HepG2 (cell line): ENCODE results near the gene NAPB. TPM values are rescaled to one million over a fixed set of nuclear protein-coding genes. Genes with fewer than 3 reads are reported as not detected.

ENCODE experiments used
- CBX2 ChIP-seq, 2 experiments: fragments of 200-600 bp in 1 of 2; sonication (generic); formaldehyde crosslinking in 1 of 2; IDR thresholded peaks; 2 replicates each; pipeline versions ENCODE4 v1.7.0 to v1.8.1; 2018 to 2022; ENCODE audit warnings: low read depth in 2 of 2, low read length in 1 of 2, mild to moderate bottlenecking in 1 of 2, missing genetic modification reagents in 1 of 2
- ELK4 ChIP-seq: sonication (generic); formaldehyde crosslinking; IDR thresholded peaks from 2 replicates; pipeline ENCODE4 v1.9.0; 2021; ENCODE audit warnings: missing genetic modification reagents, borderline replicate concordance
- FOXK1 ChIP-seq: sonication (generic); formaldehyde crosslinking; IDR thresholded peaks from 2 replicates; pipeline ENCODE4 v1.4.0; 2020; ENCODE audit warnings: low read depth, missing genetic modification reagents, borderline replicate concordance
- HNRNPLL ChIP-seq: fragments of 200-400 bp; formaldehyde crosslinking; IDR thresholded peaks from 2 replicates; pipeline ENCODE4 v1.6.1; 2017; ENCODE audit warnings: mild to moderate bottlenecking, low read depth, low read length; ENCODE audit not compliant: poor library complexity, severe bottlenecking
- MEIS2 ChIP-seq: sonication (generic); formaldehyde crosslinking; IDR thresholded peaks from 2 replicates; pipeline ENCODE4 v1.9.0; 2021; ENCODE audit warnings: mild to moderate bottlenecking, missing genetic modification reagents
- PITX1 ChIP-seq: sonication (generic); formaldehyde crosslinking; IDR thresholded peaks from 2 replicates; pipeline ENCODE4 v1.5.1; 2020; ENCODE audit warnings: mild to moderate bottlenecking, missing genetic modification reagents
- RARA ChIP-seq: IDR thresholded peaks from 2 replicates; pipeline ENCODE4 v1.6.1; 2016; ENCODE audit warnings: missing genetic modification reagents, missing compliant biosample characterization
- RBAK ChIP-seq: sonication (generic); formaldehyde crosslinking; IDR thresholded peaks from 2 replicates; pipeline ENCODE4 v1.5.1; 2020; ENCODE audit warnings: mild to moderate bottlenecking, missing genetic modification reagents
- SAFB2 ChIP-seq: sonication (generic); formaldehyde crosslinking; IDR thresholded peaks from 2 replicates; pipeline ENCODE4 v1.5.1; 2020; ENCODE audit warnings: missing genetic modification reagents, low read depth, mild to moderate bottlenecking, borderline replicate concordance
- SATB2 ChIP-seq: sonication (generic); formaldehyde crosslinking; IDR thresholded peaks from 2 replicates; pipeline ENCODE4 v1.5.0; 2020; ENCODE audit warnings: missing genetic modification reagents
- SP4 ChIP-seq: sonication (generic); formaldehyde crosslinking; IDR thresholded peaks from 2 replicates; pipeline ENCODE4 v1.8.1; 2023; ENCODE audit warnings: mild to moderate bottlenecking, missing genetic modification reagents
- THYN1 ChIP-seq: sonication (generic); formaldehyde crosslinking; IDR thresholded peaks from 2 replicates; pipeline ENCODE4 v1.8.1; 2023; ENCODE audit warnings: low read depth, mild to moderate bottlenecking, moderate library complexity, missing genetic modification reagents, borderline replicate concordance
- ZBED4 ChIP-seq: sonication (generic); formaldehyde crosslinking; IDR thresholded peaks from 2 replicates; pipeline ENCODE4 v1.4.0; 2020; ENCODE audit warnings: missing genetic modification reagents, borderline replicate concordance
- ZBTB39 ChIP-seq: sonication (generic); formaldehyde crosslinking; IDR thresholded peaks from 2 replicates; pipeline ENCODE4 v1.5.0; 2020; ENCODE audit warnings: missing genetic modification reagents
- ZBTB42 ChIP-seq: sonication (generic); formaldehyde crosslinking; IDR thresholded peaks from 2 replicates; pipeline ENCODE4 v1.5.0; 2020; ENCODE audit warnings: mild to moderate bottlenecking, missing genetic modification reagents
- ZNF274 ChIP-seq: sonication (generic); formaldehyde crosslinking; IDR thresholded peaks from 2 replicates; pipeline ENCODE4 v1.5.1; 2020; ENCODE audit warnings: mild to moderate bottlenecking, missing genetic modification reagents
- ZNF567 ChIP-seq: sonication (generic); formaldehyde crosslinking; IDR thresholded peaks from 2 replicates; pipeline ENCODE4 v1.8.1; 2023; ENCODE audit warnings: mild to moderate bottlenecking, missing genetic modification reagents, borderline replicate concordance
- ZNF766 ChIP-seq: sonication (generic); formaldehyde crosslinking; IDR thresholded peaks from 2 replicates; pipeline ENCODE4 v1.5.0; 2020; ENCODE audit warnings: missing genetic modification reagents, borderline replicate concordance
- polyA plus RNA-seq, 8 experiments: library from polyadenylated mRNA; depleted of rRNA in 3 of 8; stranded (reverse) in 7 of 8; unstranded in 1 of 8; fragments of >200 nt; fragmentation: Illumina TruSeq in 4 of 8; extraction: Trizol in 4 of 8; gene quantifications; 2 replicates each; pipeline versions ENCODE4 v1.2.1 to v1.2.3, GENCODE V29; 2011 to 2016; ENCODE audit warnings: low read depth in 4 of 8, missing spikeins in 1 of 8, mixed read lengths in 1 of 8; ENCODE audit not compliant: insufficient read depth in 1 of 8
- total RNA-seq, 5 experiments: library from RNA; depleted of rRNA; stranded (reverse); fragments of >200 nt; fragmentation: Illumina TruSeq; extraction: Trizol; gene quantifications; 2 replicates each; pipeline ENCODE4 v1.2.3, GENCODE V29; 2016; ENCODE audit warnings: low read depth in 1 of 5

NAPB gene
- total and polyA plus RNA-seq, 2 of the 13 experiments (the other 11 are each of a cell fraction or from before 2014, with no cell fraction given): 15.2 to 16.1 TPM

- TF ChIP-seq CBX2 (IDR thresholded peaks at IDR 0.05; ENCODE audit: low read depth, low read length) (no peak), CBX2 (CRISPR knock-in tag; IDR thresholded peaks at IDR 0.05; ENCODE audit: low read depth) (no peak), PITX1 (CRISPR knock-in tag) (peak; percentile 54; the same call in 1 of the 2 replicates), ZBTB39 (CRISPR knock-in tag) (no peak), THYN1 (CRISPR knock-in tag) (no peak), MEIS2 (0 out of 2 replicates have a peak, but pooled peaks have one; percentile 67), SATB2 (CRISPR knock-in tag) (peak; percentile 47; the same call in 1 of the 2 replicates), HNRNPLL (no peak), RARA (CRISPR knock-in tag) (peak; percentile 75), ZBED4 (CRISPR knock-in tag) (no peak), ZBTB42 (CRISPR knock-in tag) (no peak), SAFB2 (CRISPR knock-in tag) (no peak), ZNF766 (CRISPR knock-in tag) (peak; percentile 63; the same call in 1 of the 2 replicates), ELK4 (CRISPR knock-in tag) (no peak), RBAK (CRISPR knock-in tag) (no peak), ZNF274 (peak; percentile 24; the same call in 1 of the 2 replicates), ZNF567 (CRISPR knock-in tag) (no peak), SP4 (CRISPR knock-in tag) (no peak), FOXK1 (CRISPR knock-in tag) (peak; percentile 28; the same call in 1 of the 2 replicates)
Measured at GRCh38 chr20:23435626-23436539, 14.6 kb upstream of the NAPB start (continued).
